ENCODE measurements around the gene ZNFX1.

The ZNFX1 gene

DNA sequence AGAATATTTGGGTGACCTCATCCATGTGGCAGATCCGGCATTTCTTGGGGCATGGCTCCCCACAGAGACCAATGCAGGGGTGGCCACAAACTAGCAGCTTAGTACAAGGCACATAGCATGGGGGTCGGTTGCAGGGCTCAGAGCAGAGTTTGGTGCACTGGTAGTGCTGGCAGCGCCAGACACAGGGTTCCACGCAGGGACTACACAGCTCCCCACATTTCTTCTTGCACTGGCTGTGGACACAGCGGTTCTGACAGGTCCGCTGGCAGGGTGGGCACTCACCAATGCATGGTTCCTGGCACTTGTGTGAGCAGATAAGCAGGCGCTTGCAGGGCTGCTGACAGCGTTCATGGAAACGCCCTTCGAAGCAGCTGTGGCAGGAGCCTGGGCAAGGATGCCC, 29.6 kb downstream of the ZNFX1 start:
- no peak for DNase-seq

DNA sequence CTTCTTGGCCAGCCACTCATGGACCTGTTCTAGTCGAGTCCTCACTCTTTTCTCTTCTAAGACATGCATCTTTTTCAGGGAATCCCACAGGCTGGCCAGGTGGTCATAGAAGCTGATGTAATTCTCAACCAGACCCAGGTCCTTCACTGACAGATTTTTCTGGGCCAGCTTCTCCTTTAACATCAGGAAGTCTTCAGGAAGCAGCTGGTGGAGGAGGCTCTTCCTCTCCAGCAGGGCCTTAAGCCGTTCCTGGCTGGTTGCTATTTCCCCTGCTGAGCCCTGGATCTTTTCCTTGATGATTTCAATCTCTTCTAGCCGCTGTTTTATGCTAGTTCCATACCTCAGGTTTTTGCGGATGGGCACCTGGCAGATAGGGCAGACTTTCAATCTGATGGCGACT, 30.1 kb downstream of the ZNFX1 start:
- DNase-seq: no peak

- DNase-seq: no peak
Observed at GRCh38 chr20:49247169-49247723, 30.6 kb downstream of the ZNFX1 start.

GRCh38 chr20:49245921-49246740, 31.7 kb downstream of the ZNFX1 start:
- DNase-seq: peak; percentile 43

DNA sequence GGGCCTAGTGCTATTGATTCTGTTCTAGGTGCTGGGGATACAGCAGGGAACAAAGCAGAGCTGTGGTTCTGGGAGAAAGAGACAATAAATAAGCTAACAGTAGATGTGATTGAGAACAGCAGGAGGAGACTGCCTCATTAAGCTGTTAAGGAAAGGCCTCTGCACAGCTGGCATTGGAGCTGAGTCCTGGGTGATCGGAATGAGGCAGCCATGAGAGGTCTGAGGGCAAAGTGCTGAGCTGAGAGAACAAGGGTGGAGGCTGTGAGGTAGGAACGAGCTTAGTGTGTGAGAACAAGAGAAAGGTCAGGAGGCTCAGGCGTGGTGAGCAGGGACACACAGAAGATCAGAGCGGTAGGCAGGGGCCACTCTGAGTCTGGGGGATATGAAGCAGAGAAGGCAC, 40.3 kb downstream of the ZNFX1 start:
- no peak for DNase-seq

- no peak for DNase-seq
Observed at GRCh38 chr20:49236301-49236700, 41.6 kb downstream of the ZNFX1 start.

DNA sequence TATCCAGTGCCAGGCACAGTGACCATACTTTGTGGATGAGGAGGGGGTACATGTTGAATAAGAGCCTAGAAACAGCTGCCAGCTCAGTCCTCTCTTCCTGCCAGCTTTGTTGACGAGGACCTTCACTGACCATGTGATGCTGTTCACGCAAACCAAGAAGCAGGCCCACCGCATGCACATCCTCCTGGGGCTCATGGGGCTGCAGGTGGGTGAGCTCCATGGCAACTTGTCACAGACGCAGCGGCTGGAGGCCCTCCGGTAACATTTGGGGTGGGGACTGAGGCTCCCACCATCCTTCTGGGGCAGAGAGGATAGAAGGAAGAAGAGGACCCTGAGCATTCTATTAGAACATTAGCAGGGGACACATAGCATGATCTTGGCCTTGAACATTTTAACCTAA, 43.0 kb downstream of the ZNFX1 start:
- DNase-seq: no peak

DNA sequence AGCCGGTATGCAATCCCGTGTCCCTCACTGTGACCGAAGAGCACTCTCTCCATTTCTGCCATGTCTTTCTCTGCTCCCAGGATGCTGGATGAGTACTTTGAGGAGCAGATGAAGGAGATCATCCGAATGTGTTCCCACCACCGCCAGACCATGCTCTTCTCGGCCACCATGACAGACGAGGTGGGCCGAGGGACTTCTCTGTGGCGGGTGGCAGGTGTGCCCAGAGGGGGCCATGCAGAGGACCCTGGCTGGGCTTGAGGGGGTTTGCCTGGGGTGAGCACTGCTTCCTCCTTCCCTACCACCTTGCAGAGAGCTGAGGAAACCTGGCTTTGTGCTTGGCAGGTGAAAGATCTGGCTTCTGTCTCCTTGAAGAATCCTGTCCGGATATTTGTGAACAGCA, 44.6 kb downstream of the ZNFX1 start:
- no peak for DNase-seq

DNA sequence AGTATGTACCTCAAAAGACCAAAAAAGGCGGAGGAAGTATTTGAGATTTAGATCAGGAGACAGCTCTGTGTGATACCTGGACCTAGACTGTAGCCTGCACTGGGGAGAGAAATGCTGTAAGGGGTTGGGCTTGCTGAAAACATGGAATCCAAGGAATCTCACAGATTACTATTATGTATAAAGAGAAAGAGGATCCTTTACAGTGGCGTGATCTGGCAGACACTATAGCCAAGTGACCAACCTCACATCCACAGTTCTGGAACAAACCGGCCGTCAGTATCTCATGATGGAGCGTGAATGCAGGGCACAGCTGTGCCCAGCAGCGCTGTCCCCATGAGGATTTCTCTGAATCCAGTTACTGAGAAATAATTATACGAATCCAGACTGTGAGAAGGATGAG, 46.4 kb downstream of the ZNFX1 start:
- DNase-seq: no peak

- DNase-seq: no peak
Observed at GRCh38 chr20:49230561-49231133, 47.2 kb downstream of the ZNFX1 start.

DNA sequence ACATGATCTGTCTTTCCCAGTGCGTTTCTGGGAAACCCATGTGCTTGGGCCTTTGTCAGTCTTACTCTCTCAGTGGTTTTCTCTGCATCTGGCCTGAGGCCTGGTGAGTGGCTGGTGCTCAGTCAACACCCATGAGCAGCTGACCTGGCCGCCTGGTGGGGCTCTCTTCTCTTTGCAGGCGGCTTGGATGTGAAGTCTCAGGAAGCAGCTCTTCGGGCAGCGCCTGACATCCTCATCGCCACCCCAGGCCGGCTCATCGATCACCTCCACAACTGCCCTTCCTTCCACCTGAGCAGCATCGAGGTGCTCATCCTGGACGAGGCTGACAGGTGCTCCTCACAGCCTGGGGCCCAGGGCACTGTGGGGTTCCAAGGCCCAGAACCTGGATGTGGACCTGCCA, 47.8 kb downstream of the ZNFX1 start:
- DNase-seq: no peak

- no peak for DNase-seq
Observed at GRCh38 chr20:49229381-49229780, 48.5 kb downstream of the ZNFX1 start.

DNA sequence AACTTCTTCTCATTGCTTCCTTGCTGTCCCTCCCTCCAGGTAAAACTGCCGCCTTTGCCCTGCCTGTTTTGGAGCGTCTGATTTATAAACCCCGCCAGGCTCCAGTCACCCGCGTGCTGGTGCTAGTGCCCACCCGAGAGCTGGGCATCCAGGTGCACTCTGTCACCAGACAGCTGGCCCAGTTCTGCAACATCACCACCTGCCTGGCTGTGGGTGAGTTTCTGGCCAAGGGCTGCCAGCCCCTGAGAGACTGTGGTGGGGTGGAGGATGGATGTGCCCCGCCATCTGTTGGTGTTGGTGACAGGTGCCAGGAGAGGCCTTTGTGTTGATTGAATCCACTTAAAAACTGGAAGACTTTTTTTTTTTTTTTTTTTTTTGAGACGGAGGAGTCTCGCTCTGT, 49.2 kb downstream of the ZNFX1 start:
- no peak for DNase-seq

DNA sequence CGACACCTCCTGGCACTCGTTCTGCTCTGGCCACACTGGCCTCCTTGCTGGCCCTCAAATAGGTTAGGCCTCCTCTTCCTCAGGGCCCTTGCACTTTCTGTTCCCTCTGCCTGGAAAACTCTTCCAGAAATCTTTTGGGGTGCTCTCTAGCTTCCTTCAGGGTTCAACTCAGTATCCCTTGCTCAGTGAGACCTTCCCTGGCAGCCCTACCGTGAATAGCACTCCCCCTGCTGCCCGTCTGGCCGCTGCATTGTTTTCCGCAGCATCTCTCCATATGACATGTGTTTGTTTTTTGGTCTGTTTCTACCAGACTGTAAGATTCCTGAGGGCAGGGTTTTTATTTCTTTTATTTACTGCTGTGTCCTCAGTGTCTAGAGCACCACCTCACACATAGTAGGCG, 52.0 kb downstream of the ZNFX1 start:
- no peak for DNase-seq

DNA sequence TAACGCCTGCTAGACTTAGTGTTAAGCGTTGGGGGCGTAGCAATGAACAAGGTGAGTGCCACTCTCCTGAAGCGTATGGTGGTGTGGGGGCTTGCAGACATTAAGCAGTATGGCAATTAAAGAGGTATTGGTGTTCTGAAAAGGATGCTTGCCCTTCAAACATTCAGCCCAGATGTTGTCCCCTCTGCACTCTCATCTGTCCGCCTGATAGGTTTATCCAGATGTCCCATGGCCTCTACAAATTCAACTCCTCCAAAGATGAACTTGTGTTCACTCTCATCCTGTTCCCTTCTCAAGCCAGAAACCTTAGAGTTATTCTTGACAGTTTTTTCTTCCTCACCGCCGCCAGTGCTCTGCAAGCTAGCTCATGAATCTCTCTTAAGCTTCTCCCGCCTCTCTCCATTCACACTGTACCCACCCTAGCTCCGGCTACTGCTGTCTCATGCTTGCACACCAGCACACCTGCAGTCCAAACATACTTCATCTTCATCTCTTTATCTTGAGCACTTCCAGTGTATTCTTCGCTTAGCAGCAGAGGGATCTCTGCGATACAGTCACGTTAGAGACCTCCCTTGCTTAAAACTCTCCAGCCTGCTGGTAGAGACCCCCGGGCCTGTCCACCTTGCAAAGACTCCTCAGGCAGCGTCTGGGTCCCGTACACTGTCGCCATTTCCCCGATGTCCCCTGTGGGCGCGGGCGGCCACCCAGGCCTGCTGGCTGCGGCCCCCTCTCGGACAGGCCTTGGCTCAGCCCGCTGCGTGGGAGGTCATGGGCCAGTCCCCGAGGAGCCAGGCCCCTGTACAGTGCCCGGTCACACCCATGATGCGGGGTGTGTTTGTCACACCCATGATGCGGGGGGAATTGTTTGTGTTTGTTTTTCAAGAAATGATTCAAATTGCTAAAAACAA, 57.7 kb downstream of the ZNFX1 start:
- DNase-seq: no peak

GRCh38 chr20:49219091-49219923, 58.5 kb downstream of the ZNFX1 start, which contains the start of gene DDX27:
DDX27 (plus strand) TSS chr20:49219416; CDS start chr20:49219449, 33 bp downstream.
- DNase-seq: peak; percentile 99

- peak; percentile 6 for DNase-seq
Observed at GRCh38 chr20:49218739-49219090, 59.1 kb downstream of the ZNFX1 start.

GRCh38 chr20:49216991-49217578, 60.8 kb downstream of the ZNFX1 start:
- DNase-seq: peak; percentile 86

- no peak for DNase-seq
Observed at GRCh38 chr20:49215232-49215631, 62.6 kb downstream of the ZNFX1 start.

GRCh38 chr20:49214571-49214970, 63.3 kb downstream of the ZNFX1 start:
- no peak for DNase-seq

DNA sequence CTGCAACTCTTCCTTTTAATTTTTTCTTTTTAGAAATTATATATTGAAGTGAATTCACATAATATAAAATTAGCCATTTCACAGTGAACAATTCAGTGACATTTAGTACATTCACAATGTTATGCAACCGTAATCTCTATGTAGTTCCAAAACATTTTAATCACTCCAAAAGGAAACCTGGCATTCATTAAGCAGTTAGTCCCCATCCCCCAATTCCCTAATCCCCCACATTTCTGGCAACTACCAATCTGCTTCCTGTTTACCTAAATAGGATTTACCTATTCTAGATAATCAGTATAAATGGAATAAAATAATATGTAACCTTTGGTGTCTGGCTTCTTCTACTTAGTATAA, 67.1 kb downstream of the ZNFX1 start:
- DNase-seq: no peak
